Lung (tissue), 12 donors: ENCODE results near the gene OPALIN. TPM values are rescaled to one million over a fixed set of nuclear protein-coding genes. Genes with fewer than 3 reads are reported as not detected.
A peak's percentile ranks its signal among the peaks of the same experiment; 100 is the strongest.

Experiments
- ATAC-seq: fragments of 200-7000 bp; cut with Tn5 transposase; one replicate; pipeline ENCODE4 v1.9.1; 2020; ENCODE audit warnings: moderate number of reproducible peaks; ENCODE audit not compliant: insufficient read depth, low FRiP score
- DNase-seq, 3 donors: peaks; one replicate each; pipeline ENCODE4 v3.0.0-alpha.2; 2013 to 2017
- H3K27ac ChIP-seq, 2 donors: one replicate each; pipeline ENCODE4 v1.5.1; 2013; ENCODE audit warnings: mild to moderate bottlenecking in 2 of 2, moderate library complexity in 2 of 2, control low read depth in 1 of 2, inconsistent platforms in 1 of 2, low read depth in 1 of 2, low read length in 1 of 2
- H3K27me3 ChIP-seq, 3 donors: one replicate each; pipeline ENCODE4 v1.5.1; 2013; ENCODE audit warnings: low read length in 2 of 3; ENCODE audit not compliant: control insufficient read depth in 3 of 3, insufficient read depth in 3 of 3
- H3K36me3 ChIP-seq, 4 donors: one replicate each; pipeline ENCODE4 v1.5.1; 2013; ENCODE audit warnings: low read length in 4 of 4, mild to moderate bottlenecking in 1 of 4, moderate library complexity in 1 of 4; ENCODE audit not compliant: control insufficient read depth in 4 of 4, insufficient read depth in 4 of 4
- H3K4me1 ChIP-seq, 5 donors: one replicate each; pipeline ENCODE4 v1.5.1; 2013; ENCODE audit warnings: low read length in 5 of 5, mild to moderate bottlenecking in 2 of 5, moderate library complexity in 1 of 5; ENCODE audit not compliant: control insufficient read depth in 5 of 5, insufficient read depth in 5 of 5
- H3K4me3 ChIP-seq: one replicate; pipeline ENCODE4 v1.5.1; 2013; ENCODE audit warnings: mild to moderate bottlenecking, control low read depth, moderate library complexity
- H3K9ac ChIP-seq, 2 donors: one replicate each; pipeline ENCODE4 v1.5.1; 2013; ENCODE audit warnings: low read length in 2 of 2, control low read depth in 1 of 2; ENCODE audit not compliant: insufficient read depth in 1 of 2
- H3K9me3 ChIP-seq, 4 donors: one replicate each; pipeline ENCODE4 v1.5.1; 2013; ENCODE audit warnings: low read length in 3 of 4, mild to moderate bottlenecking in 1 of 4, moderate library complexity in 1 of 4; ENCODE audit not compliant: control insufficient read depth in 4 of 4, insufficient read depth in 3 of 4
- WGBS, 2 donors: extraction: QIAGEN DNeasy Blood & Tissue Kit; methylation state at CpG; one replicate each; pipeline ENCODE4 v1.1.7; 2013; 5-methylcytosine and 5-hydroxymethylcytosine counted together
- polyA plus RNA-seq, 2 donors: library from polyadenylated mRNA; stranded (reverse); fragments of 200-250 nt; gene quantifications; one replicate each; pipeline ENCODE4 v1.2.1, GENCODE V29; 2013
- total RNA-seq, 2 donors: library from RNA; depleted of rRNA in 1 of 2; stranded (reverse); fragments of >200 nt in 1 of 2; gene quantifications; one replicate each; pipeline ENCODE4 v1.2.1, GENCODE V29; 2014 to 2021
- TF ChIP-seq, protein P1 (sequence below): IDR thresholded peaks from 2 replicates; pipeline ENCODE4 v1.5.1; 2012; ENCODE audit warnings: mild to moderate bottlenecking; ENCODE audit errors: control extremely low read depth, extremely low read depth
- donor health status: control.
- donor health status: control.
- donor health status: Bipolar disorder and iron deficiency.
- donor health status: healthy.
- donor health status: DM: yes; HTN: yes; CAD: no.

Gene OPALIN
- total and polyA plus RNA-seq, 4 donors: not detected

DNA sequence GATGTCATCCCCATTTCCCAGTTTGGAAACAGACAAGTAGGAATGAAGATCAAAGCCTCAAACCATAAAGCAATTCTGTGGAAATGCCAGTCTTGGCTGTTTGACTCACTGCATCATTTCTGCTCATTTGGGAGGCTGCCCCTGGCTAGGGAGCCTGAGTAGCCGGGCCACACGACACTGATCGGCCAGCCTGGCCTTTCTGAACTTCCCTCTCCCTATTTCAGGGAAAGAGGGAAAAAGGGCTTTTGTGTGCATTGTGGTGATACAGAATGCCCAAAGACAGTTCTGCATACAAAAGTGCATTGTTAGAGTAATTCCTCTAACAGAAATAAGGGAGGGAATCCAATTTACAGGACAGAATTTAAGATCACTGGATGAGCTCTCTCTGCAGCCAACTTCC, 41.7 kb upstream of the OPALIN start:
- no peaks in the 10 kb centered on the region for H3K9me3 ChIP-seq
- TF ChIP-seq, protein P1, sequence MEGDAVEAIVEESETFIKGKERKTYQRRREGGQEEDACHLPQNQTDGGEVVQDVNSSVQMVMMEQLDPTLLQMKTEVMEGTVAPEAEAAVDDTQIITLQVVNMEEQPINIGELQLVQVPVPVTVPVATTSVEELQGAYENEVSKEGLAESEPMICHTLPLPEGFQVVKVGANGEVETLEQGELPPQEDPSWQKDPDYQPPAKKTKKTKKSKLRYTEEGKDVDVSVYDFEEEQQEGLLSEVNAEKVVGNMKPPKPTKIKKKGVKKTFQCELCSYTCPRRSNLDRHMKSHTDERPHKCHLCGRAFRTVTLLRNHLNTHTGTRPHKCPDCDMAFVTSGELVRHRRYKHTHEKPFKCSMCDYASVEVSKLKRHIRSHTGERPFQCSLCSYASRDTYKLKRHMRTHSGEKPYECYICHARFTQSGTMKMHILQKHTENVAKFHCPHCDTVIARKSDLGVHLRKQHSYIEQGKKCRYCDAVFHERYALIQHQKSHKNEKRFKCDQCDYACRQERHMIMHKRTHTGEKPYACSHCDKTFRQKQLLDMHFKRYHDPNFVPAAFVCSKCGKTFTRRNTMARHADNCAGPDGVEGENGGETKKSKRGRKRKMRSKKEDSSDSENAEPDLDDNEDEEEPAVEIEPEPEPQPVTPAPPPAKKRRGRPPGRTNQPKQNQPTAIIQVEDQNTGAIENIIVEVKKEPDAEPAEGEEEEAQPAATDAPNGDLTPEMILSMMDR: no peak
- H3K27ac ChIP-seq: no peak overlapping the region
- H3K36me3 ChIP-seq: no peaks in the 10 kb centered on the region
- WGBS, 2 donors: 69 to 80% methylated on average over 3 of the region's 3 CpGs
- ATAC-seq: no peak
- H3K27me3 ChIP-seq: peaks cover 0 to 50% (median 4%) of the 10 kb centered on the region in 3 donors
- H3K9ac ChIP-seq: no peak overlapping the region
- no peak for DNase-seq
- H3K4me1 ChIP-seq: peaks cover 0 to 6% (median 0%) of the 10 kb centered on the region in 5 donors
- H3K4me3 ChIP-seq: no peak overlapping the region

DNA sequence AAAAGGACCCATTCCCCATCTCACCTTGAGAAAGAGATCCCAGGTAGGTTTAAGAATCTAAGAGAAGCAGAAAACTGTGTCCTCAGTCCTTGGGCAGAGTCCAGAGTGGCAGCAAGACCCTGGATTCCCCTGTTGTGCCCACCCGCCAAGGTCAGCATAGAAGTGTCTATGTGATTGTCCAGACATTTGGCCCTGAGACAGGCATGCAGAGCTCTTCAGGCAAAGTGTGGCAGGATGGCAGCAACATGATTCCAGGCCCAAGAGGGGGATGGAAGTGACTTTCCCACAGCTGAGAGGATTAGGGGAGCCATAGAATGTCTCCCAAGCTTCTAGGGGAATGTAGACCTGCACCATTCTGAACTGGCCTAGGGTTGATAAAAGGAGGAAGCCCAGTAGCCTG, 39.1 kb upstream of the OPALIN start:
- TF ChIP-seq, protein P1: no peak
- Histone ChIP-seq H3K36me3 (no peaks in the 10 kb centered on the region), H3K9me3 (no peaks in the 10 kb centered on the region), H3K4me1 (peaks cover 0 to 6% (median 0%) of the 10 kb centered on the region in 5 donors), H3K27me3 (peaks cover 0 to 53% (median 8%) of the 10 kb centered on the region in 3 donors), H3K27ac (no peak overlapping the region), H3K4me3 (no peak overlapping the region), H3K9ac (no peak overlapping the region)
- DNase-seq: no peak
- ATAC-seq: no peak
- 92 to 100% methylated on average over 1 of the region's 1 CpG for WGBS, 2 donors

DNA sequence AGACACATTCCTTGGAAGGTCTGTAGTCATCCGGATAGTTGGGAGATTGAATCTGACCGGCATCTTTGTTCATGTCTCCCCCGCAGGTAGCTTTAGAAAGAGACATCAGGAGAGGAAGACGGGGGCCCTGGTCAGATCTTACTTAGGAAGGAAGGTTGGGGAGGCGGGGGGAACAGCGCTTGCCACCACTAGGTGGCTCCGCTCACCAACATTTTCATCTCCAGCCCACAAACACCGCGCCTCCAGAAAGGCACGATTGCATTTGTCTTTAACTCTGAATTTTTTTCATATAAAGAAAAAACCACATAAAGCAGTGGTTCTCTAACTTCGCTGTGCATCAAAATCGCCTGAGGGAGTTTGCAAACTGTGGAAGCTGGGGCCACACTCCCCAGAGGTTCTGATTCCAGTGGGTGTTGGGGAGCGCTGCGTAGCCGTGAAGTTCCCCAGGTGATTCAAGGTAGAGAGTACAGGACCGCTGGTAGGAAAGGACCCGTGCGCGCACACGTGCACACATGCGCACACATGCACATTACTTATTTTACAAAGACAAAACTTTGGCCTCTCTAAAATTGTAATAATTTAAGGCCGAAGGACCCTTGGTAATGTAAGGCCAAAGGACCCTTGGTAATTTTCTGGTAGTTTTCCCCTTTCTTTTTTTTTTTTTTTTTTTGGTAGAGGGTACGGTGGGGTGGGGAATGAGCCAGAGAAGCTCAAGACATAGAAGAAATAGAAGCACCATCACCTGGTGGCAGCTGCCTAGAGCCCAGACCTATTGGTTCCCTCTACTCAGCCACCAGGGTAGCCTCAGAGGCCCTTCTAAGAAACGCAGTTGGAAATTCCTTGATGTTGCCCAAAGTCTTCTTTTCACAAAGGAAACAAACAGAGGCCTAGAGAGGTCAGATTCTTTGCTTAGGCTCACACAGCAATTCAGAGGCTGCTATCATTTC, 37.4 kb upstream of the OPALIN start:
- WGBS, 2 donors: 25 to 26% methylated on average over 24 of the region's 24 CpGs
- DNase-seq: peak; percentile 81 to 90 (median 83)
- Histone ChIP-seq H3K36me3 (no peaks in the 10 kb centered on the region), H3K4me1 (peaks cover 0 to 6% (median 0%) of the 10 kb centered on the region in 5 donors), H3K27ac (no peak overlapping the region), H3K27me3 (peaks cover 0 to 44% (median 8%) of the 10 kb centered on the region in 3 donors), H3K9ac (peak overlapping the region in 1 of 2 donors; percentile 40), H3K9me3 (no peaks in the 10 kb centered on the region), H3K4me3 (no peak overlapping the region)
- peak; percentile 83 for ATAC-seq
- TF ChIP-seq, protein P1: peak; percentile 83
